HG02759 (cell line): ENCODE measurements around the gene UBE2F.

Source experiments
- ATAC-seq: cut with Tn5 transposase; IDR thresholded peaks from one replicate; pipeline ENCODE4 v1.9.1; 2021; ENCODE audit warnings: mild to moderate bottlenecking, moderate library complexity; ENCODE audit not compliant: unreplicated experiment

Gene UBE2F

GRCh38 chr2:238069021-238069709 lies 102.4 kb downstream of the UBE2F start:
- no peak for ATAC-seq

DNA sequence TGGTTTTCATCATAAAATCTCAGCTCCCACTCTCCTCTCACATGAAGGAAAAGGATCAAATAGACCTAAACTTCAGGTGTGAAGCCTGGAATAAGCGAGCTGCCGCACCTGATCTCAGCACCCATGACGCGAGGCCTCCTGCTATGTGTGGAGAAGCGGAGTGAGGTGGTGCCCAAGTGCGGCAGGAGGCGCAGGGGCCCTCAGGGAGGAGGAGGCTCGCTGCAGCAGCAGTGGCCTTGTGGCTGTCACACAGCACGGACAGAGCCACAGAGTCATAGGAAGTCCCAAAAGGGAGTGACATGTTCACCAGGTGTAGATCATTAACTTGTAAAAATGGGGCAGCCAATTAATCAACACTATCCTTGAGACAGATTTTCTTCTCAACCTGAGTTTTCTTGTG lies 103.1 kb downstream of the UBE2F start:
- no peak for ATAC-seq

DNA sequence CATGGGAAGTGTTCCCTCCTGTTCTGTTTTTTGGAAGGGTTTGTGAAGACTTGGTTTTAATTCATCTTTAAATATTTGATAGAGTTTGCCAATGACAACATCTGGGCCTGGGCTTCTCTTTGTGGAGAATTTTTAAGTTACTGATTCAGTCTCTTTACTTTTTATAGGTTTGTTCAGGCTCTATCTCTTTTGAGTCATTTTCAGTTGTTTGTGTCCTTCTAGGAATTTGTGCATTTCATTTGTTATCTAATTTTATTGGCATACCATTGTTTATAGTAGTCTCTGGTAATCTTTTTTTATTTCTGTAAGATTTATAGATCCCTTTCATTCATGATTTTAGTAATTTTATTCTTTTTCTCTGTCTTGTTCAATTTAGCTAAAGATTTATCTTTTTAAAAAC lies 108.6 kb downstream of the UBE2F start:
- ATAC-seq = no peak

- no peak for ATAC-seq
These were observed 110.5 kb downstream of the UBE2F start for GRCh38 chr2:238077292-238077691.

DNA sequence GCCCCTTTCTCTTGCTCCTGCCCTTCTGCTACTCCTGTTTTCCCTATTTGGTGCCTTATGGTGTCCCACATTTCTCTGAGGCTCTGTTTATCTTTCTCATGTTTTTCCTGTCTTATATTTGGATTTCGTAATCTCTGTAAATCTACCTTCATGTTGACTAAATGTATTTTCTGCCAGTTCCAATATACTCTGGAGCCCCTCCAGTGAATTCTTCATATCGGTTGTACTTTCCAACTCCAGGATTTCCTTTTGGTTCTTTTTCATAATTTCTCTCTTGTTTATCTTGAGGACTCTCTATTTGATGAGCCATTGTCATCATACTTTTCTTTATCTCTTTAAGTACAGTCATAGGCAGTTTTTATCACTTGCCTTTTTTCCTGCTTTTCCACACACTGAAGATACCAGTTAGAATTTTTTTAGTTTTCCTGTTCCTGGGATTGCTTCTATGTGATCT lies 113.1 kb downstream of the UBE2F start:
- no peak for ATAC-seq

GRCh38 chr2:238080518-238080917 lies 113.7 kb downstream of the UBE2F start:
- ATAC-seq = no peak

DNA sequence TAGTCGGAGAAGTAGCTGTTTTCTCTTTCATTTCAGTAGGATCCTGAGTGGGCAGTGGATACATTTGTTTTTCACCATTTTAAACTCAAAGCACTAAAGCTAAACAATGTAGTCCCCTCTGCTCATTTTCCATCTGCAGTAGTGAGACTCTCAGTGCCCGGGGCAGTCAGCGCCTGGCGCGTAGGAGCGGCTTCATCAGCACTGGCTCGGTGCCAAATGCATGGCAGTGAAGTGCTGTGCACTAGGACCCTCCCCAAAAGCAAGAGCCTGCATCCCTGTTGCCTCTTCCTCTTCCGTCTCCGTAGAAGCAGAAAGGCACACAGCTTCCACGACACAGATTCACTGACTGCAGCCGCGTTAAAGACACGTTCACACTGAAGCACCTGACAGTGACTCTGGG lies 114.3 kb downstream of the UBE2F start:
- no peak for ATAC-seq

DNA sequence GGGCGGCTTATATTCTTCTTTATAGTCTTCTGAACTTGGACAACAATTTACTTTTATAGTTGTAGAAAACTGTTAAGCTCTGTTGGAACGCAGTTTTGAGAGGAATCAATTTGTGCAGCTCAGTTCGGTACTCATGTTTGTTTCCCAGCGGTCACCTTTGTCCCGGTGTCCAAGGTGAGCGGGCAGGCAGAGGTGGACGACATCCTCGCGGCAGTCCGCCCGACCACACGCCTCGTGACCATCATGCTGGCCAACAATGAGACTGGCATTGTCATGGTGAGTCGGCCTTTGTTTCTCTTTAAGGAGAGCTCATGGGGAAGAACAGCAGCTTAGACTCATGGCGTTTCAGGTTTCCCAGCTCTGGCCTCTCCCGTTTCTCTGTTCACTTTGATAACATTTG lies 114.7 kb downstream of the UBE2F start:
- no peak for ATAC-seq

DNA sequence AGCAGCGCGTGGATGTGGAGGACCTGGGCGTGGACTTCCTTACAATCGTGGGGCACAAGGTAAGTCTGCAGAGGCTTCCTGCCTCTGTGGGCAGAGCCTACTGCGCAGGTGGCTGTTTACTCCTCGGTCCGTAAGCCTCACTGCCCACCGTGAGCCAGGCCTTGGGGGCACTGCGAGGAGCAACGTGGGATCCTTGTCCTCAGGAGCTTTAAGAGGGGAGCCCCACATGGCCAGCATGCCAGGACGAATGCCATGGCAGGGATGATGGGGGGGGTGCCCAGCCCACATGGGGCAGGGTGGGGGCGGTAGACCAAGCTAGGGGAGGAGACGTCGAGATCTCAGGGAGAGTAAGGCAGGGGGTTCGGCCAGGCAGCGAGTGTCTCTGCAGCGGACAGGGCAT lies 115.3 kb downstream of the UBE2F start:
- ATAC-seq = no peak

DNA sequence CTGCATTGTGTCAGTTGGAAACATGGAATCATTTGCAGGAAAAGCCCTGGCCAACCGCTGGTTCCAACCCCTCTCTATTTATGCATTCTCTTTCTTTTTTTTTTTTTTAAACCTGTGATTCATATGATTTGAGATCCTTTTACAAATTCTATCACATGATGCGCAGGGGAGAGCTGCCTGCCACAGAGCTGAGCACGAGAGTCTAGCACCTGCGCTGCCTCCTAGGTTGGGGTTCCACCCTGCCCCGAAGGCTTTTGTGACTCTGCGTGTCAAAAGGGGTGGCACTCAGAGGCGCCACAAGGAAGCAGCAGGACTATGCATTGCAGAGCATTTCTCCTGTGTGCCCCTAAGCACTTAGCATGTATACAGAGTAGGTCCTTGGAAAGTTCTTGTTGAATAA lies 116.0 kb downstream of the UBE2F start:
- no peak for ATAC-seq

DNA sequence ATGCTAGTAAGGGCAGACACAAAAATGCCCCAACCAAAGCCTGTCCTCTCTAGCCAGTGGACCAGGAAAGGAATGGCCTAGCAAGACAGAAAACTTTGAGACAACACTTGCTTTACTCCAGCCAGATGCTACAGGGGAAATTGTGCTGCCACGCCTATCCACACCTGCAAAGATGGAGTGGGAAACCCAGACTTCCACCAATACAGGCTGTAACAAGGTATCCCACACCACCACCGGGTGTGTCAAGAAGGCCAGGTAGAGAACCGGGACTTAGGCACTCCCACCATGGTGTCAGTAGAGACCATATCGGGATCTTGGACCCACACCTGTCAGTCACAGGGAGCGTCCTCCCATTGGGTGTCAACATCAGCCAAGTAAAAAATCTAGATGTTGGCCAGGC lies 117.1 kb downstream of the UBE2F start:
- ATAC-seq = no peak

- ATAC-seq = no peak
These were observed 117.9 kb downstream of the UBE2F start for GRCh38 chr2:238084761-238085160.

DNA sequence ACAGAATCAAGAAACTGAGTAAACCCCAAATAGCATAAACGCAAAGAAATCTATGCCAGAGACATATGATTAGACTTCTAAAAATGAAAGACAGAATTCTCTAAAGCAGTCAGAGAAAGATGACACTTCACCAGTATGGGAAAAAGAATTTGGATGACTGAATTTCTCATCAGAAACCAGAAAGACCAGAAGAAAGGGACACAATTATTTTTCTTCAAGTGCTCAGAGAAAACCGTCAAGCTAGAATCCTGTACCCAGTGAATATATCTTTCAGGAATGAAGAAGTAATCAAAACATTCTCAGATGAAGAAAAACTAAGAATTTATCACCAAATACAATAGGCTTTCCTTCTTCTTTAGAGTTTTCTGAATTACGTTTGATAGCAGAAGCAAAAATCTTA lies 119.1 kb downstream of the UBE2F start:
- ATAC-seq = no peak

DNA sequence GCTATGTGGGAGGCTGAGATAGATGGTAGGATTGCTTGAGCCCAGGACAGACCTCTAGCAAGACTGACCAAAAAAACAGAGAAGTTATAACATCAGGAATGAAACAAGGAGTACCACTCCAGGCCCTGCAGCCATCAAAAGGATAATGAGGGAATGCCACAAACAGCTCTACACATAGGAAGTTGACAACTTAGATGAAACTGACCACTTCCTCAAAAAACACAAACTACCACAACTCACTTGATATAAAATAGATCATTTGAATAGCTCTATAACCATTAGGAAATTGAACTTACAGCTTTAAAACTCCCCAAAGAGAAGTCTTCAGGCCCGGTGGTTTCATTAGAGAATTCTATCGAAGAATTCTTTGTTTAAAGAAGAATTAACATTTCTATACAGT lies 120.4 kb downstream of the UBE2F start:
- ATAC-seq = no peak

DNA sequence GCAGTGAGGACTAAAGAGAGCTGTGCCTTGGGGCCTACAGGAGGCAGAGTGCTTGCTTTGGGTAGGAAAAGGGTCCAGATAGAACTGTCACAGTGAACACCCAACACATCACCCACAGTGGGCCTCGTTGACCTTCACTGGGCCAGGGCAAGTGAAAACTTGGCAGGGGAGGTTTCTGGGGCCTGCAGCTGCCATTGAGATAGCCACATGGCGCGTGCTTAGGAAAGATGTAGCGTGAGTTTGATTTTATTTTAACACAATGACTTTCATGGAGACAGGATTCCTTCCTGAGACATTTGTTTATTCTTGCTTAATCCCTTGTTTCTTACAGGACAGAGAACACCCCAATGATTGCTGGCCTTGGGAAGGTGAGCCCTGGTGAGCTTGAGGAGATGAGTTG lies 124.1 kb downstream of the UBE2F start:
- no peak for ATAC-seq

GRCh38 chr2:238091436-238092060 lies 124.7 kb downstream of the UBE2F start:
- no peak for ATAC-seq
